Measurements from ENCODE around the gene ANKRD63. TPM values are rescaled to one million over a fixed set of nuclear protein-coding genes. Genes with fewer than 3 reads are reported as not detected.

The ANKRD63 gene
- polyA plus RNA-seq, 3 donors: not detected

- TF ChIP-seq, protein P1, sequence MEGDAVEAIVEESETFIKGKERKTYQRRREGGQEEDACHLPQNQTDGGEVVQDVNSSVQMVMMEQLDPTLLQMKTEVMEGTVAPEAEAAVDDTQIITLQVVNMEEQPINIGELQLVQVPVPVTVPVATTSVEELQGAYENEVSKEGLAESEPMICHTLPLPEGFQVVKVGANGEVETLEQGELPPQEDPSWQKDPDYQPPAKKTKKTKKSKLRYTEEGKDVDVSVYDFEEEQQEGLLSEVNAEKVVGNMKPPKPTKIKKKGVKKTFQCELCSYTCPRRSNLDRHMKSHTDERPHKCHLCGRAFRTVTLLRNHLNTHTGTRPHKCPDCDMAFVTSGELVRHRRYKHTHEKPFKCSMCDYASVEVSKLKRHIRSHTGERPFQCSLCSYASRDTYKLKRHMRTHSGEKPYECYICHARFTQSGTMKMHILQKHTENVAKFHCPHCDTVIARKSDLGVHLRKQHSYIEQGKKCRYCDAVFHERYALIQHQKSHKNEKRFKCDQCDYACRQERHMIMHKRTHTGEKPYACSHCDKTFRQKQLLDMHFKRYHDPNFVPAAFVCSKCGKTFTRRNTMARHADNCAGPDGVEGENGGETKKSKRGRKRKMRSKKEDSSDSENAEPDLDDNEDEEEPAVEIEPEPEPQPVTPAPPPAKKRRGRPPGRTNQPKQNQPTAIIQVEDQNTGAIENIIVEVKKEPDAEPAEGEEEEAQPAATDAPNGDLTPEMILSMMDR (IDR thresholded peaks at IDR 0.05): no peak
- Mint-ChIP-seq H3K27me3 (ENCODE audit: low read depth in 3 of 3) (peaks cover 33 to 48% (median 36%) of the 10 kb centered on the region in 3 donors), H3K9me3 (peaks cover 0 to 3% (median 2%) of the 10 kb centered on the region in 7 donors), H3K27ac (no peak overlapping the region), H3K4me1 (peaks cover 8% of the 10 kb centered on the region), H3K4me3 (no peak overlapping the region), H3K36me3 (peaks cover 4 to 6% of the 10 kb centered on the region in 2 donors)
- peaks cover 0 to 6% of the 10 kb centered on the region in 2 donors for H3K9me3 ChIP-seq (replicated peaks in 1 of 2; ENCODE audit: control insufficient read depth in 1 of 2, insufficient read depth in 1 of 2, low read length in 2 of 2)
- no peaks in the 10 kb centered on the region for H3K79me2 ChIP-seq (ENCODE audit: insufficient read depth, low read length)
- DNase-seq: no peak
- peaks cover 10 to 15% of the 10 kb centered on the region in 2 donors for H3K4me1 ChIP-seq (ENCODE audit: control insufficient read depth in 1 of 2, insufficient read depth in 2 of 2, low read length in 2 of 2)
- no peak overlapping the region for H3K27ac ChIP-seq (ENCODE audit: low read depth in 1 of 2, low read length in 2 of 2)
- peaks cover 21 to 32% of the 10 kb centered on the region in 2 donors for H3K27me3 ChIP-seq (ENCODE audit: control insufficient read depth in 2 of 2, insufficient read depth in 2 of 2, low read length in 2 of 2)
- no peak overlapping the region for H3K9ac ChIP-seq (ENCODE audit: insufficient read depth, low read length, poor library complexity, severe bottlenecking)
- WGBS (ENCODE audit: insufficient coverage): no CpG with 5 or more reads among the region's 4 CpGs
- no peak overlapping the region for H2AFZ ChIP-seq (ENCODE audit: insufficient read depth, low read depth, low read length, poor library complexity, severe bottlenecking)
- intact Hi-C loops (cut with micrococcal nuclease): no loop called here
- H3K4me3 ChIP-seq (replicated peaks in 1 of 3; ENCODE audit: low read depth in 2 of 3, low read length in 3 of 3): no peak overlapping the region
- H4K20me1 ChIP-seq (ENCODE audit: insufficient read depth, low read length): no peaks in the 10 kb centered on the region
- H3K4me2 ChIP-seq (replicated peaks; ENCODE audit: extremely low read depth, low read length, poor library complexity, severe bottlenecking): no peak overlapping the region
- no peaks in the 10 kb centered on the region for H3K36me3 ChIP-seq (replicated peaks in 1 of 2; ENCODE audit: control insufficient read depth in 1 of 2, insufficient read depth in 2 of 2, low read length in 2 of 2)
These were observed 27.8 kb downstream of the ANKRD63 start for GRCh38 chr15:40255033-40255432.

- Histone ChIP-seq H3K9me3 (replicated peaks in 1 of 2; ENCODE audit: control insufficient read depth in 1 of 2, insufficient read depth in 1 of 2, low read length in 2 of 2) (peaks cover 0 to 6% of the 10 kb centered on the region in 2 donors), H2AFZ (ENCODE audit: insufficient read depth, low read depth, low read length, poor library complexity, severe bottlenecking) (no peak overlapping the region), H3K27ac (ENCODE audit: low read depth in 1 of 2, low read length in 2 of 2) (no peak overlapping the region), H3K4me2 (replicated peaks; ENCODE audit: extremely low read depth, low read length, poor library complexity, severe bottlenecking) (no peak overlapping the region), H3K4me3 (replicated peaks in 1 of 3; ENCODE audit: low read depth in 2 of 3, low read length in 3 of 3) (no peak overlapping the region), H3K9ac (ENCODE audit: insufficient read depth, low read length, poor library complexity, severe bottlenecking) (no peak overlapping the region), H4K20me1 (ENCODE audit: insufficient read depth, low read length) (no peaks in the 10 kb centered on the region), H3K4me1 (ENCODE audit: control insufficient read depth in 1 of 2, insufficient read depth in 2 of 2, low read length in 2 of 2) (peaks cover 10 to 15% of the 10 kb centered on the region in 2 donors), H3K79me2 (ENCODE audit: insufficient read depth, low read length) (no peaks in the 10 kb centered on the region), H3K27me3 (ENCODE audit: control insufficient read depth in 2 of 2, insufficient read depth in 2 of 2, low read length in 2 of 2) (peaks cover 21 to 32% of the 10 kb centered on the region in 2 donors), H3K36me3 (replicated peaks in 1 of 2; ENCODE audit: control insufficient read depth in 1 of 2, insufficient read depth in 2 of 2, low read length in 2 of 2) (no peaks in the 10 kb centered on the region)
- Mint-ChIP-seq H3K27ac (no peak overlapping the region), H3K4me3 (no peak overlapping the region), H3K4me1 (peaks cover 8% of the 10 kb centered on the region), H3K27me3 (ENCODE audit: low read depth in 3 of 3) (peaks cover 37 to 53% (median 40%) of the 10 kb centered on the region in 3 donors), H3K9me3 (peaks cover 0 to 5% (median 3%) of the 10 kb centered on the region in 7 donors), H3K36me3 (peaks cover 4 to 6% of the 10 kb centered on the region in 2 donors)
- intact Hi-C loops (cut with micrococcal nuclease): no loop called here
- TF ChIP-seq, protein P1 (IDR thresholded peaks at IDR 0.05): no peak
- no peak for DNase-seq
- WGBS (ENCODE audit: insufficient coverage): no CpG with 5 or more reads among the region's 3 CpGs
These were observed 28.4 kb downstream of the ANKRD63 start for GRCh38 chr15:40254452-40254851.

Data from CD14-positive monocyte (primary cell).